ENCODE data around the gene NDUFV3.
"Not testable (repeated sequence)": the region's sequence is repeated elsewhere in the genome, so short reads cannot be mapped to it uniquely, and the experiment has no call there.

The NDUFV3 gene

DNA sequence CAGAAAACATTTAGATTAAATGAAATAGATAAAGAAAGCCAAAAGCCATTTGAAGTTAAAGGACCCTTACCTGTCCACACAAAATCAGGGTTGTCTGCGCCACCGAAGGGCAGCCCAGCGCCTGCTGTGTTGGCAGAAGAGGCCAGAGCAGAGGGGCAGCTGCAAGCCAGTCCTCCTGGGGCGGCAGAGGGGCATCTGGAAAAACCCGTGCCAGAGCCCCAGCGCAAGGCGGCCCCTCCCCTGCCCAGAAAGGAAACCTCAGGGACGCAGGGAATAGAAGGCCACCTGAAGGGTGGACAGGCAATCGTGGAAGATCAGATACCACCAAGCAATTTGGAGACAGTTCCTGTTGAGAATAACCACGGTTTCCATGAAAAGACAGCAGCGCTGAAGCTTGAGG, 10.7 kb downstream of the NDUFV3 start:
- DNase-seq = no peak

DNA sequence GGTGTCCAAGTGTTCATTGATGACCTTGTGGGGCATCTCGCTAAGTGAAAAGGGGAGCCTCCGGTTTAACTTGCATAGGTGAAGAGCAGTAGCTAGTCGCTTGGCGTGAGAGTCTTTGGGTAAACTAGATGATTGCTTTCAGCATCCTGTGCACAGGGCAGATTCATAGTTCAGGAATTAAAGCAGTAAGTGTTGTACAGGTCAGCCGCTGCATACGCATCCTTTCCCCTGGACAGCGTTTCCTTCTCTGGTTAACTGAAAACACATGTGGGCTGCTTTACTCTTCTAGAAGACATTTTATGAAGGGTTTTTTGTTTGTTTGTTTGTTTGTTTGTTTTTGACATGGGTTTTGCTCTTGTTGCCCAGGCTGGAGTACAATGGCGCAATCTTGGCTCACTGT, 12.1 kb downstream of the NDUFV3 start:
- no peak for DNase-seq

DNA sequence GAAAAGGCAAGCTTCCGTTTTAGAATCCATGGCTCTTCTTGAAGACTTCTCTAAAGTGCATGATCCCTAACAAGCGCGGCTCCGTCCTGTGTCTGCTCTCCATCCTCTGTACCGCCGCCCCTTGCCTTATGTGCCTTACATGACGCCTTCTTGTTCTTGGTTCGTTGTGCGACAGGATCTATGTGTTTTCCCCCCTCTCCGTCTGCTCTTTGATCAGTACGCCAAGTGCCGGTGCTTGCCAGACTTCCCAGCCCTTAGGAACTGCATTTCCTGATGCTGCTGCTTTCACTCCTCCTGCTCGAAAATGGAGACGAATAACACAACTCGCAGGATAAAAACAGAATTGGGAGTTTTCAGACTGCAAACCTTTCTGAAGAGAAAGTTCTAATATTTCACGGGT, 13.1 kb downstream of the NDUFV3 start:
- DNase-seq = no peak

DNA sequence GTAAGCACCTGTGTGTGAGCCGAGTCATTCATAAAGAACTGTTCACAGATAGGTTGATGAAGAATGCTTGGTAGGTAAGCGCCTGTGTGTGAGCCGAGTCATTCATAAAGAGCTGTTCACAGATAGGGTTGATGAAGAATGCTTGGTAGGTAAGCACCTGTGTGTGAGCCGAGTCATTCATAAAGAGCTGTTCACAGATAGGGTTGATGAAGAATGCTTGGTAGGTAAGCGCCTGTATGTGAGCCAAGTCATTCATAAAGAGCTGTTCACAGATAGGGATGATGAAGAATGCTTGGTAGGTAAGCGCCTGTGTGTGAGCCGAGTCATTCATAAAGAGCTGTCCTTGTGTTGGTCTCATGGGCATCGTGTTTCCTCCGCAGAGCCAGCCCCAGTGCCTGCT, 15.4 kb downstream of the NDUFV3 start:
- not testable (repeated sequence) for DNase-seq

DNA sequence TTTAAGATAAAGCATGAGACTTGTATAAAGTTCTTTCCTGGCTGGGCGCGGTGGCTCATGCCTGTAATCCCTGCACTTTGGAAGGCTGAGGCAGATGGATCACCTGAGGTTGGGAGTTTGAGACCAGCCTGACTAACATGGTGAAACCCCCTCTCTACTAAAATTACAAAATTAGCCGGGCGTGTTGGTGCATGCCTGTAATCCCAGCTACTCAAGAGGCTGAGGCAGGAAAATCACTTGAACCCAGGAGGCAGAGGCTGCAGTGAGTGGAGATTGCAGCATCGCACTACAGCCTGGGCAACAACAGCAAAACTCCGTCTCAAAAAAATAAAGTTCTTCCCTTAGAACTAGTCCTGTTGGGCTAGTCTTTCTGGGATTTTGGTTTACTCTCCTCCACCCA, 18.8 kb downstream of the NDUFV3 start:
- not testable (repeated sequence) for DNase-seq

DNA sequence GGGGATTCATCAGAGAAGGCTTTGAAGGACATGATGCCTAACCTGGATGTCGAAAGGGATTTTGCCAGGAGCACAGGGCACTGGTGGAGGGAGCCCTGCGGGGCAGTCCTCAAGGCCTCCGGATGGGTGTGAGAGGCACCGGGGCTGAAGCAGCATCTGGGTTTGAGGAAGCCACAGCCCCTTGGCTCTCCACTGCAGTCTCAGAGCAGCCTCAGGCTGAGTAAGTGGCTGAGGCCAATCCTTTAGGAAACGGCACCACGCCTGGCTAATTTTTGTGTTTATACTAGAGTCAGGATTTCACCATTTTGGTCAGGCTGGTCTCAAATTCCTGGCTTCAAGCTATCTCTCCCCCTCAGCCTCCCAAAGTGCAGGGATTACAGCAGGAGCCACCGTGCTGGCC, 20.4 kb downstream of the NDUFV3 start:
- no peak for DNase-seq

DNA sequence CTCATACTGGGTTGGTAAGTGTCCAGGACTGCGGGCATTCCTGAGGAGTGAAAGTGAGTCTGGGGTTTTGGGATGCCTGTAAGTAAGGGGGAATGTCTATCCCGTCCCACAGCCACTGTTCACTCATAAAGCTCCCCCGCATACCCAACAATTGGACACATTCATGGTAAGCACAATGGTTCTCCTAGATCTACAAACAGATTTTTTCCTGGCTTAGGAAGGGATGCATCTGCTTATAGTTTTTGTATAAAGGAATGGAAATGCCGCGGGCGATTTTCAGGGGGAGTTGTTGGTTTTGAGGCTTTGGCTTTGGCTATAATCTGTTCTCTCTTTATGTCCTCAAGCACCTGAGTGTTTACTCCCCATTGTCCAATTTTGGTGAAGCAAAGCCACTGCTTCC, 25.2 kb downstream of the NDUFV3 start:
- no peak for DNase-seq

DNA sequence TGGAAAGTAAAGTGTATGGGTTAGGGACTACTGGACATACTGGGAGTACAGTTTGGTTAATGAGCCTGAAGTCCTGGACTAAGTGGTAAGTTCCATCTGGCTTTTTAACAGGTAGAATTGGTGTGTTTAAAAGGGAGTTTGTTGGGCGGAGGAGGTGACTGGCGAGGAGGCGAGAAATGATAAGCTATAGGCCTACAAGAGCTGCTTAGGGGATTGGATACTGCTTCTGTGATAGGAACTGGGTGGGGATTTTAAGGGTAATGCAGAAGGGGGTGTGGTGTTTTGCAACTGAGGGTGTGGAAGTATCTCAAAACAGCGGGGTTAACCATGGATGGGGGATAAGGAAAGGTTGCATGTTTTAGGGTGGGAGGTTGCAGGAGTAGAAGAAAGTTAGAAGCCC, 28.8 kb downstream of the NDUFV3 start:
- DNase-seq = no peak

DNA sequence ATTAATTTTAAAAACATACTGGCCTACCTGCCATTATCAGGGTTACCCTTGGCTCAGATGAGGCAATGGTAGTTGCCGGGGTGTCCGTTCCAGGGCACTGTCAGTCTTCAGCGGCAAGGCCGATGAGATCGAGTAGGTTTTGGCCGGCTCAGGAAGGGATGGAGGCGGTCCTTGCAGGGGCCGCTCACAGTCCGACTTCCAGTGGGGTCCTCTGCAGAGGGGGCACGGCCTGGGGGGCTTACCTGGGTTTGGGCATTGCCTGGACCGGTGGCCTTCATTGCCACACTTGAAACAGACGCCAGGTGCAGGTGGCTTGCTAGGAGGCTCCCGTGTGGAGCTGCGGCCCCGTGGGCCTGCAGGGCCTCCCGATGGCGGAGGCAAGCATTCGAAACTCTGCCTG, 29.8 kb downstream of the NDUFV3 start:
- DNase-seq = no peak

DNA sequence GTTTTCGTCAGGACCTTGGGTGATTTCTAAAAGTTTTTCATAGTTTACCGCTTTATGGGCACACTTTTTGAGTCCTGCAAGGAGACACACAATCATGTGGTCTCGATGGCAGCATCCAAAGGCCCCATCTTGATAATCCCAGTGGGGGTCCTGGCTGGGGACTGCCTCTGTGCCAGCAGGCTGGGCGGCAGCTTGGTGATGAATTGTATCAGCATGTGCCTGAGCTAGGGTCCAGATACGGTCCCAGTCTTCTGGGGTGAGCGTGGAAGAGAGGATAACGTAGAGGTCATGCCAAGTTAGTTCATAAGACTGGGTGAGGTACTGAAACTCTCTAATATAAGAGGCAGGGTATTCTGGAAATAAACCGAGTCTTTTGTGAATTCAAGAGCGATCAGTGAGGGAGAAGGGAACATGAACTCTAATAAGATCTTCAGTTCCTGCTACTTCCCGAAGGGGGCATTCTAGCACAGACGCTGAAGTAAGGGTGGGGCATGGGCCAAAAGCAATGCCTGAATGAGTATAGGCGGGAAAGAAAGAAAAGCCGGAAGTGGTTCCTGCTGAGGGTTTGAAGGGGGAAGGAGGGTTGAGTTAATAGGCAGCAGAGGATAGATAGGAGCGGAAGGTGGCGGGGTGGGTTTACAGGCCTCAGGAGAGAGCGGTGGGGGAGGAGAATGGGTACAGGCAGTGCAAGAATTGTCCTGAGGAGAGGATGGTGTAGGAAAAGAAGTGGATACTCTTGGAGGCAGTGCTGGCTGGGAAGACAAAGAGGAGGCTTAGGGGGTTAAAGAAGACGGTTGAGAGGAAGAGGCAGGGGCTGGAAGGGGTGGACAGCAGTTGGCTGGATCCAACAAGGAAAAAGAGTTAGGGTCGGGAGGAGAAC, 30.7 kb downstream of the NDUFV3 start:
- peak in 1 of 2 experiments; percentile 59 for DNase-seq

DNA sequence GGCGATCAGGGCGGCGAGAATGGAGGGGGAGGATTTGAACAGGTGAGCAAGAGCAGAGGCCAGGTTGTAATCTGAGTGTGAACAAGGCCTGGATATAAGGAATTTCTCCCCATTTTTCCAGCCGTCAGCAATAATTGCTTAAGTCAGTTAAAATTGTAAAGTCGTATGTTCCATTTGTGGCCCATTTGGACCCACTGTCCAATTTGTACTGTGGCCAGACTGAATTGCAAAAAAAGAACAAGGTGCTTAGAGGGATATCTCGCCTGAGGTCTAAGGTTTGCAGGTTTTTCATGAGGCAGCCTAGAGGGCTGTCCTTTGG, 31.3 kb downstream of the NDUFV3 start:
- DNase-seq = no peak

DNA sequence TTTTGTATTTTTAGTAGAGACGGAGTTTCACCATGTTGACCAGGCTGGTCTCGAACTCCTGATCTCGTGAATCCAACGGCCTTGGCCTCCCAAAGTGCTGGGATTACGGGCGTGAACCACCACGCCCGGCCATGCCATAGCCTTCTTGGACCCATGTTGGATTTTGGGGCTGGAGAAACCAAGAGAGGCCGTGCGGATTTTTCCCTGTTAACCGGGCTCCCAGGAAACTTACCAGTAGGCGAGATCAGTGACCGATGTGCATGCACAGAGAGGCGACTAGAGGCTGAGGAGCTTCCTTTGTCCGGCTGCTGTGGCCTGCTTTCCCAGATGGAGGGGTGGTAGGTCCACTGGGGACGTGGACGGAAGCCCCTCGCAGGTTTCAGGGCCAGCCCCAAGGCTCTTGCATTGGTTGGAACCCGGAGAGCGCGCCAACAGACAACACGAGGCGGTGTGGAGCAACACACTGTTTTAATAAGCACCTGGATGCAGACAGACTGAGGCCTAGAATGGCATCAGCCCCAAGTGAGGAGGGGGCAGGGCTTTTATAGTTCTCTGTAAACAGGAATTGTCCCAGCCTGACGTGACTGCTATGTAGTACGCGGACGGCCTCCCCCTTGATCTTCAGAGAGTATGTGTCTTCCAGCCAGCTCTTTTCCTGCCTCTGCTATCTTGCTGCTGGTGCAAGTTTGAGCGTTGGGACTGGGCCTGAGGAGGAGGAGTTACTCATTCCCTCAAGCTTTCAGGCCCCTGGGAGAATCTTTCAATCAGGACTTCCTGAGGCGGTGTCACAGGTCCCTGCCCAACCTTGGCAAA, 32.2 kb downstream of the NDUFV3 start, which contains the start of gene ERVH48-1:
Gene ERVH48-1, minus strand, starts transcription at position 517 of the 813 bp plus-strand sequence. CDS start 6,624 bp downstream, outside the sequence.
- no peak for DNase-seq

DNA sequence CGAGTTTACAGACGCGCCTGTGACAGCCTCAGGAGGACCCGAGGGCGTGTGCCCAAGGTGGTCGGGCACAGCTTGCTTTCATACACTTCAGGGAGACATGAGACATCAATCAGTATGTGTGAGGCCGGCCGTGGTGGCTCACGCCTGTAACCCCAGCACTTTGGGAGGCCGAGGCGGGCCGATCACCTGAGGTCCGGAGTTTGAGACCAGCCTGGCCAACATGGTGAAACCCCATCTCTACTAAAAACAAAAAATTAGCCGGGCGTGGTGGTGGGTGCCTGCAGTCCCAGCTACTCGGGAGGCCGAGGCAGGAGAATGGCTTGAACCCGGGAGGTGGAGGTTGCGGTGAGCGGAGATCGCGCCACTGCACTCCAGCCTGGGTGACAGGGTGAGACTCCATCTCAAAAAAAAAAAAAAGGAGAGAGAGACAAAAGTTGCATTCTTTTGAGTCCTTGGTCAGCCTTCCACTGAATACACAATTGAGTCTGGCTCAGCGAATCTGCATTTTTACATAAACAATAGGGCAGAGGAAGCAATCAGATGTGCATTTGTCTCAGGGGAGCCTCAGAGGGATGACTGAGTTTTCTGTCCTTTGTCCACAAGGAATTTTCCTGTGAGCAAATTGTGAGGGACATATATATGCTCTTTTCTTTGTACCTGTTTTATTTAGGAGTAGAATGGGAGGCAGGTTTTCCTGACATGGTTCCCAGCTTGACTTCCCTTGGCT, 34.5 kb downstream of the NDUFV3 start:
- not testable (repeated sequence) for DNase-seq

DNA sequence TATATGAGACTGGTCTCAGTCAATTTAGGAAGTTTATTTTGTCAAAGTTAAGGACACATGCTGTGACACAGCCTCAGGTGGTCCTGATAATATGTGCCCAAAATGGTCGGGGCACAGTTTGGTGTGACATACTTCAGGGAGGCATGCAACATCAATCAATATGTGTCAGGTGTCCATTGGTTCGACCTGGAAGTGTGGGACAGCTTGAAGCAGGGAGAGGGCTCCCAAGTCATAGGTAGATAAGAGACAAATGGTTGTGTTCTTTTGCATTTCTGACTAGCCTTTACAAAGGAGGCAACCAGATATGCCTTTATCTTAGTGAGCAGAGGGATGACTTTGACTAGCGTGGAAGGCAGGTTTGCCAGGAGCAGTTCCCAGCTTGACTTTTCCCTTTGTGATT, 36.9 kb downstream of the NDUFV3 start:
- DNase-seq = no peak

DNA sequence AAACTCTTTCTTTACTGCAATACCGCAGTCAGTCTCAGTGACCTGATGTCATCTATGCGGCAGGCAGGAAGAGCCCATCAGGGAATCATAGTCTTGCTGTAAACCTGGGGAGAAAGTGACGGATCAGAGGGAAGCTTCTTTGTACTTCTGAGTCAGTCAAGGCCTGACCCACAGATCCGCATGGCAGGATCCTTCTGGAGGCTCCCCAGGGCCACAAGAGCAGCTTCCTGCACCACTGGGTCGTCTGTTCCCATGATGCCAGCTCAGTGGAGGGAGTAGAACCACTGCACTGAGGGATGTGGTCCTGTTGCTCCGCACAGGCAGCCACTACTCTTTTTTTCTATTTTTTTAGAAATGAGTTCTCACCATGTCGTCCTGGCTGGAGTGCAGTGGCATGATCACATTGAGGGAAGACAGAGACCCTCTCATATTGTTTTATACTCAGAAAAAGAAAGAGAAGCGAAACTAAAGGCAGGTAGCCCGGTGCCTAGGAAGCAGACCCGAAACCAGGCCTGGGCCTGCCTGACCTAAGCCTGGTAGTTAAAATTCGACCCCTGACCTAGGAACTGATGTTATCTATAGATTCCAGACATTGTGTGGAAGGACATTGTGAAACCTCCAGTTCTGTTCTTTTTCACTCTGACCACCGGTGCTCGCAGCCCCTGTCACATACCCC, 38.6 kb downstream of the NDUFV3 start:
- no peak for DNase-seq

DNA sequence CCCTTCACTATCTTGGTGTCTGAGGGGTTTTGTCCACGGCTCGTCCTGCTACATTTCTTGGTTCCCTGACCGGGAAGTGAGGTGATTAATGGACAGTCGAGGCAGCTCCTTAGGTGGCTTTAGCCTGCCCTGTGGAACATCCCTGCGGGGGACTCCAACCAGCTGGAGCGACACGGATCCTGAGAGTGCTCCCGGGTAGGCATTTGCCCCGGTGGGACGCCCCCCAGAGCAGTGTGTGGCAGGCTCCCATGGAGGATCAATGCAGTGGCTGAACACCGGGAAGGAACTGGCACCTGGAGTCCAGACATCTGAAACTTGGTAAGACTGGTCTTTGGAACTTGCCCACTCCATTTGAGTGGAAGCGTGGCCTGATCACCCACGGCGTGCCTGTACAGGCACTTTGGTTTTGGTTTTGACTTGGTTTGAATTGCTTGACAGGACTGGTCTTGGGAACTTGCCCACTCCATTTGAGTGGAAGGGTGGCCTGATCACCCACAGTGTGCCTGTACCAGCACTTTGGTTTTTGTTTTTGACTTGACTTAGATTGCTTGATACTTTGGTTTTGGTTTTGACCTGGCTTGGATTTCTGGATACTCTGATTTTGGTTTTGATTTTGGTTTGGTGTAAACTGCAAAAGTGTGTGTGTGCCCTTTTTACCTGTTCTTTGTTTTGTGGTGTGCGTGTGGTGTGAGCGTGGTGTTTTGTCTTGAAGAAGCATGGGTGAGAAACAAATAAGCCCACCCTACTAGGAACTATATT, 39.4 kb downstream of the NDUFV3 start:
- not testable (repeated sequence) for DNase-seq

DNA sequence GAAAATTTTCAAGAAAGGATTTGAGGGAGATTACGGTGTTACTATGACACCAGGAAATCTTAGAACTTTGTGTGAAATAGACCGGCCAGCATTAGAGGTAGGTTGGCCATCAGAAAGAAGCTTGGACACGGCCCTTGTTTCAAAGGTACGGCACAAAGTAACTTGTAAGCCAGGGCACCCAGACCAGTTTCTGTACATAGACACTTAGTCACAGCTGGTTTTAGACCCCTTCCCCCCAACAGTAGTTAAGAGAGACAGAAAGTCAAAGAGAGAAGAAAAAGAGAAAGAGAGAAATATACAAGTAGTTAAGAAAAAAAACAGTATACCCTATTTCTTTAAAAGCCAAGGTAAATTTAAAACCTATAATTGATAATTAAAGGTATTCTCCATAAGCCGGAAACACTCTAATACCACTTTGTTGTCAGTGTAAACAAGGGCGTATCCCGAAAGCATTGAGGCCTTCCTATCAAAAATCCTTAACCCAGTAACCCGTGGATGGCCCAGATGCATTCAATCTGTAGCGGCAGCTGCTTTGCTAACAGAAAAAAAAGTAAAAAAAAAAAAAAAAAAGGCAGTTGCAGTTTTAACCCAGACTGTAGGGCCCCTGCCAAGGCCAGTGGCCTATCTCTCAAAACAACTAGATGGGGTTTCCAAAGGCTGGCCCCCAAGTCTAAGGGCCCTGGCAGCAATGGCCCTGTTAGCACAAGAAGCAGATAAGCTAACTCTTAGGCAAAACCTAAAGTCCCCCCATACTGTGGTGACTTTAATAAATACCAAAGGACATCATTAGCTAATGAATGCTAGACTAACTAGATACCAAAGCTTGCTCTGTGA, 40.2 kb downstream of the NDUFV3 start:
- DNase-seq = not testable (repeated sequence)

DNA sequence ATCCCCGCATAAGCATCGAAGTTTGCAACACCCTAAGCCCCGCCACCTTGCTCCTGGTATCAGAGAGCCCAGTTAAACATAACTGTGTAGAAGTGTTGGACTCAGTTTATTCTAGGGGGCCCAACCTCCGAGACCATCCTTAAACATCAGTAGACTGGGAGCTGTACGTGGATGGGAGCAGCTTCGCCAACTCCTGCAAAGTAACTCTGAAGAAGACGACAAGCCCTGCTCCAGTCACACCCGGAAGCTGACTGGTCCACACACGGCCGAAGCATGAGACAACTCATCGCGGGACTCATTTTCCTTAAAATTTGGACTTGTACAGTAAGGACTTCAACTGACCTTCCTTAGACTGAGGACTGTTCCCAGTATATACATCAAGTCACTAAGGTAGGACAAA, 40.9 kb downstream of the NDUFV3 start:
- DNase-seq = not testable (repeated sequence)

DNA sequence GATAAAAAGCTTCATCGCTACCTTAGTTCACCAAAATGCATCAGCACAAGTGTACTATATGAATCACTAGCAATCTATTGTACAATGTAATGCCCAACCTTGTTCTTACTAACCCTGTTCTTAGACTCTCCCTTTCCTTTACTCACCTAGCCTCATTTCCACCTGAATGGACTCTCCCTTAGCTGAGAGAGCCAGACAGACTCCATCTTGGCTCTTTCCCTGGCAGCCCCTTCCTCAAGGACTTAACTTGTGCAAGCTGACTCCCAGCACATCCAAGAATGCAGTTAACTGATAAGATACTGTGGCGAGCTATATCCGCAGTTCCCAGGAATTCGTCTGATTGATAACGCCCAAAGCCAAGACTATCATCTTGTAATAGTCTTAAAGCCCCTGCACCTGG, 43.3 kb downstream of the NDUFV3 start:
- DNase-seq = not testable (repeated sequence)

DNA sequence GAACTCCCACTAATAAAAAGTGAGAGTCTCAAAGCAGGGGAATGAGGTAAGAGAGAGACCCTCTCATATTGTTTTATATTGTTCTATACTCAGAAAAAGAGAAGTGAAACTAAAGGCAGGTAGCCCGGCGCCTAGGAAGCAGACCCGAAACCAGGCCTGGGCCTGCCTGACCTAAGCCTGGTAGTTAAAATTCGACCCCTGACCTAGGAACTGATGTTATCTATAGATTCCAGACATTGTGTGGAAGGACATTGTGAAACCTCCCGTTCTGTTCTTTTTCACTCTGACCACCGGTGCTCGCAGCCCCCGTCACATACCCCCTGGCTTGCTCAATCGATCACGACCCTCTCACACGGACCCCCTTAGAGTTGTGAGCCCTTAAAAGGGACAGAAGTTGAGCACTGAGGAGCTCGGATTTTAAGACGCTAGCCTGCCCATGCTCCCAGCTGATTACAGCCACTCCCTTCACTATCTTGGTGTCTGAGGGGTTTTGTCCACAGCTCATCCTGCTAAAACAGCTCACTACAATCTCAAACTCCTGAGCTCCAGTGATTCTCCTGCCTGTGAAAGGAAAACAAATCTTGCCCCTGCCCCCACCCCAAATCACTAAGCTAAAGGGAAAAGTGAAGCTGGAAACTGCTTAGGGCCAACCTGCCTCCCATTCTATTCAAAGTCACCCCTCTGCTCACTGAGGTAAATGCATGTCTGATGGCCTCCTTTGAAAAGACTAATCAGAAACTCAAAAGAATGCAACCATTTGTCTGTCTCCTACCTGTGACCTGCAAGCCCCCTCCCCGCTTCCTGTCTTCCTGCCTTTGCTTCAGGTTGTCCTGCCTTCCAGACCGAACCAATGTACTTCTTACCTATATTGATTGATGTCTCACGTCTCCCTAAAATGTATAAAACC, 44.2 kb downstream of the NDUFV3 start:
- DNase-seq = not testable (repeated sequence)
